Stomach (tissue), 9 donors: ENCODE data around the gene CREB3L1. TPM values are rescaled to one million over a fixed set of nuclear protein-coding genes. Genes with fewer than 3 reads are reported as not detected.
A peak's percentile ranks its signal among the peaks of the same experiment; 100 is the strongest.

Source experiments
- DNase-seq, 2 donors: peaks; one replicate each; pipeline versions ENCODE4 v3.0.0 to v3.0.0-alpha.2; 2013 to 2019
- H3K27ac ChIP-seq, 5 donors: fragments of 200-600 bp in 4 of 5; sonication (generic) in 4 of 5; one replicate each; pipeline ENCODE4 v1.5.1; 2013 to 2019; ENCODE audit warnings: mild to moderate bottlenecking in 1 of 5, moderate library complexity in 1 of 5
- H3K27me3 ChIP-seq, 3 donors: fragments of 200-600 bp; sonication (generic); one replicate each; pipeline ENCODE4 v1.5.1; 2017 to 2019; ENCODE audit warnings: mixed run types in 1 of 3
- H3K36me3 ChIP-seq, 4 donors: fragments of 200-600 bp; sonication (generic); 1 replicate in 3 of 4; 2 replicates in 1 of 4; pipeline ENCODE4 v1.5.1; 2016 to 2019
- H3K4me1 ChIP-seq, 4 donors: fragments of 200-600 bp; sonication (generic); one replicate each; pipeline ENCODE4 v1.5.1; 2016 to 2019
- H3K4me3 ChIP-seq, 4 donors: fragments of 200-600 bp; sonication (generic) in 3 of 4; one replicate each; pipeline ENCODE4 v1.5.1; 2016 to 2019; ENCODE audit warnings: mild to moderate bottlenecking in 1 of 4
- H3K9me3 ChIP-seq, 4 donors: fragments of 200-600 bp; sonication (generic); one replicate each; pipeline ENCODE4 v1.5.1; 2016 to 2019
- EP300 ChIP-seq: sonication (generic); formaldehyde crosslinking; IDR thresholded peaks from one replicate; pipeline ENCODE4 v1.6.1; 2017; ENCODE audit warnings: antibody characterized with exemption
- POLR2A ChIP-seq, 4 donors: fragments of 450-650 bp; IDR thresholded peaks; one replicate each; pipeline ENCODE4 v1.6.1; 2016; ENCODE audit warnings: antibody characterized with exemption in 4 of 4, control low read depth in 2 of 4, mild to moderate bottlenecking in 1 of 4, moderate library complexity in 1 of 4
- POLR2AphosphoS5 ChIP-seq, 3 donors: sonication (generic); formaldehyde crosslinking; IDR thresholded peaks; one replicate each; pipeline ENCODE4 v1.6.1; 2016; ENCODE audit warnings: antibody characterized with exemption in 3 of 3
- WGBS, 5 donors: extraction: QIAGEN DNeasy Blood & Tissue Kit in 3 of 5; methylation state at CpG; one replicate each; pipeline versions ENCODE4 v1.1.5 to v1.1.7; 2013 to 2018; 5-methylcytosine and 5-hydroxymethylcytosine counted together
- intact Hi-C: fragments of 100-400 bp; cut with DNase I; formaldehyde crosslinking; loops from one replicate; pipeline ENCODE4 v1.15.1; 2023; ENCODE audit warnings: low total_unique reads
- polyA plus RNA-seq, 3 donors: library from polyadenylated mRNA; stranded (reverse); fragments of 200-250 nt; gene quantifications; one replicate each; pipeline ENCODE4 v1.2.3, GENCODE V29; 2013
- total RNA-seq, 5 donors: library from RNA; depleted of rRNA; stranded (reverse); fragments of >200 nt; gene quantifications; one replicate each; pipeline versions ENCODE4 v1.1.0 to v1.2.3, GENCODE V29; 2014 to 2016
- TF ChIP-seq, protein P1 (sequence below), 7 experiments: fragments of 450-650 bp in 4 of 7; fragments of 200-600 bp in 3 of 7; sonication (generic) in 3 of 7; IDR thresholded peaks; one replicate each; pipeline ENCODE4 v1.5.1; 2016 to 2019; ENCODE audit warnings: antibody characterized with exemption in 7 of 7, control low read depth in 2 of 7, mild to moderate bottlenecking in 1 of 7
- donor health status: healthy with polysubstance abuse.
- donor health status: Bipolar disorder and iron deficiency.
- donor health status: healthy.

Gene CREB3L1
- total and polyA plus RNA-seq, 8 donors = 21.0 to 125 (median 48.4) TPM

DNA sequence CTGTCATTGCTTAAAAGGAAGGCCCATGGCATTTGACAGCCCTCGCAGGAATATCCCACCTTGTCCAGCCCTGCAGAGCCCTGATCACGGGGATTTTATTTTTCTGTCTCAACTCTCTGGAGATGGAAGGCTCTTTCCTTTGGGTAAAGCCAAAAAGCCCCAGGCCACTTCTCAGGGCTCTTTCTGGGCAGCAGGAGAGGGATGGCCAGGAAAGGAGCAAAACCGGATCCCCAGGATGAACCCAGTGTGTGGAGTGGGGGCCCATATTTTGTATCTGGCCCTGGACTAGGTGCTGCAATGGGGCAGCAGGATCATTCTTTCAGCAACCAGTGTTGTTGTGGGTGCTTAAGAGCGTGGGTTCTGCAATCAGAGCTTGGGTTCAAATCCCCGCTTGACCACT is 11.0 kb downstream of the CREB3L1 start:
- Histone ChIP-seq H3K4me3 (no peak overlapping the region), H3K4me1 (peaks cover 41 to 81% (median 60%) of the 10 kb centered on the region in 4 donors), H3K27me3 (no peaks in the 10 kb centered on the region), H3K36me3 (peaks cover 0 to 13% (median 4%) of the 10 kb centered on the region in 4 donors), H3K27ac (no peak overlapping the region), H3K9me3 (no peaks in the 10 kb centered on the region)
- TF ChIP-seq, protein P1, sequence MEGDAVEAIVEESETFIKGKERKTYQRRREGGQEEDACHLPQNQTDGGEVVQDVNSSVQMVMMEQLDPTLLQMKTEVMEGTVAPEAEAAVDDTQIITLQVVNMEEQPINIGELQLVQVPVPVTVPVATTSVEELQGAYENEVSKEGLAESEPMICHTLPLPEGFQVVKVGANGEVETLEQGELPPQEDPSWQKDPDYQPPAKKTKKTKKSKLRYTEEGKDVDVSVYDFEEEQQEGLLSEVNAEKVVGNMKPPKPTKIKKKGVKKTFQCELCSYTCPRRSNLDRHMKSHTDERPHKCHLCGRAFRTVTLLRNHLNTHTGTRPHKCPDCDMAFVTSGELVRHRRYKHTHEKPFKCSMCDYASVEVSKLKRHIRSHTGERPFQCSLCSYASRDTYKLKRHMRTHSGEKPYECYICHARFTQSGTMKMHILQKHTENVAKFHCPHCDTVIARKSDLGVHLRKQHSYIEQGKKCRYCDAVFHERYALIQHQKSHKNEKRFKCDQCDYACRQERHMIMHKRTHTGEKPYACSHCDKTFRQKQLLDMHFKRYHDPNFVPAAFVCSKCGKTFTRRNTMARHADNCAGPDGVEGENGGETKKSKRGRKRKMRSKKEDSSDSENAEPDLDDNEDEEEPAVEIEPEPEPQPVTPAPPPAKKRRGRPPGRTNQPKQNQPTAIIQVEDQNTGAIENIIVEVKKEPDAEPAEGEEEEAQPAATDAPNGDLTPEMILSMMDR (IDR thresholded peaks at IDR 0.05) = no peak
- no peak for TF ChIP-seq EP300
- TF ChIP-seq POLR2A (IDR thresholded peaks at IDR 0.05) = no peak
- TF ChIP-seq POLR2AphosphoS5 (IDR thresholded peaks at IDR 0.05) = no peak
- intact Hi-C loops = no loop called here
- 84 to 92% (median 91%) methylated on average over 5 of the region's 5 CpGs for WGBS, 5 donors
- DNase-seq = no peak

DNA sequence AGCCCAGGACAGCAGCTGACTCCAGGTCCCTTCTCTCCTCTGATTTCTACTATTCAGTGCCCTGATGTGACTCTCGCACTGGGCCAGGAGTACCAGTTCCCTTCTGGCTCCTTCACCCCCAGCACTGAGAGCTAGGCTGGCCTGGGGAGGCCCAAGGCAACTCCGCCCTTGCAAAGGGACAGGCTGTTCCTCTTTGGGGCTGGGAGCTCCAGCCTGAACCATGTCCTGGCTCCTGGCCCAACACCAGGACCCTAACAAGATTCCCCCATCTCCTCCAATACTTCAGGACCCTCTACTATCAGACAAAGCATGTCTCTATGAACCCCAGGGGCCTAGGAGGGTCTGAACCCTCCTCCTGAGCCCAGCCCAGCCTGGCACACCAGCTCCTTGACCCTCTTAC is 12.5 kb downstream of the CREB3L1 start:
- no peak for TF ChIP-seq POLR2A (IDR thresholded peaks at IDR 0.05)
- no peak for TF ChIP-seq EP300
- no peak for TF ChIP-seq POLR2AphosphoS5 (IDR thresholded peaks at IDR 0.05)
- TF ChIP-seq, protein P1 (IDR thresholded peaks at IDR 0.05) = no peak
- no peaks in the 10 kb centered on the region for H3K9me3 ChIP-seq
- H3K4me3 ChIP-seq = no peak overlapping the region
- DNase-seq = no peak
- peaks cover 0 to 9% (median 4%) of the 10 kb centered on the region in 4 donors for H3K36me3 ChIP-seq
- H3K27me3 ChIP-seq = no peaks in the 10 kb centered on the region
- WGBS, 5 donors = 52 to 88% (median 58%) methylated on average over 2 of the region's 2 CpGs
- H3K4me1 ChIP-seq = peaks cover 51 to 85% (median 72%) of the 10 kb centered on the region in 4 donors
- peak overlapping the region in 4 of 5 donors; percentile 15 to 76 (median 68) for H3K27ac ChIP-seq
- intact Hi-C loops = no loop called here

DNA sequence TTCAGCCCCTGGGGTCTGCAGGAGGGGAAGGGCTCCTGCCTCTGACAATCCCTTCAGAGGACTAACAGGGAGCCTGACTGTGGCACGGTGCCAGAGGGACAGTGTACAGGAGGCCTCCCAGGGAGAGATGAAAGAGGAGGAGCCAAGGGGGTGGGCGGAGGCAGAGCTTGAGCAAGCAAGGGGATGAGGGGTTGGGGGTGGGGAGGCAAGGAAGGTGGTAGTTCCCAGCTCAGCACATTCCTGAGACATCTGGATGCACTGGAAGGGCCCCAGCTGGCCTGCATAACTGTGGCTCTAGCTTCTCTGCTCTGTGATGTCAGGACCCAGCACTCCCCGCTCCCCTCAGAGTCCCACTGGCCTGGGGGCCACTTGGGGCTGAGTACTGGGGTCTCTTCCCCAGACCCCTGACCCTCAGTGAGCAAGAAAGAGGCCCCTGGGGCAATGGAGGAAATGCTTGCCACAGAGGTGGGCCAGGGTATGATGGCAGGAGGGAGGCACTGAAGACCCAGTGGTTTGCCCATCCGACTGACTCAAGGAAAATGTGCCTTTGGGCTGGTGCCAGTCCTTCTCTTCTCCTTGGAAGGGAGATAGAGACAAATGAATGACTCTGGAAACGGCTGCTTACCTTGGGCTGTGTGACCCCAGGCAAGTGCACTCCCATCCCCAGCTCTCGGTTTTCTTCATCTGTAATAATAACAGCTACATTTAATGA is 13.3 kb downstream of the CREB3L1 start:
- TF ChIP-seq POLR2AphosphoS5 (IDR thresholded peaks at IDR 0.05) (no peak), EP300 (no peak), POLR2A (IDR thresholded peaks at IDR 0.05) (no peak)
- TF ChIP-seq, protein P1 (IDR thresholded peaks at IDR 0.05) = no peak
- Histone ChIP-seq H3K4me3 (no peak overlapping the region), H3K27me3 (peaks cover 0 to 4% (median 0%) of the 10 kb centered on the region in 3 donors), H3K36me3 (peaks cover 0 to 9% (median 4%) of the 10 kb centered on the region in 4 donors), H3K4me1 (peaks cover 56 to 85% (median 72%) of the 10 kb centered on the region in 4 donors), H3K9me3 (no peaks in the 10 kb centered on the region), H3K27ac (peak overlapping the region; percentile 15 to 76 (median 67))
- WGBS, 5 donors = 27 to 55% (median 41%) methylated on average over 6 of the region's 6 CpGs
- peak; percentile 79 to 95 for DNase-seq
- intact Hi-C loops = no loop called here

DNA sequence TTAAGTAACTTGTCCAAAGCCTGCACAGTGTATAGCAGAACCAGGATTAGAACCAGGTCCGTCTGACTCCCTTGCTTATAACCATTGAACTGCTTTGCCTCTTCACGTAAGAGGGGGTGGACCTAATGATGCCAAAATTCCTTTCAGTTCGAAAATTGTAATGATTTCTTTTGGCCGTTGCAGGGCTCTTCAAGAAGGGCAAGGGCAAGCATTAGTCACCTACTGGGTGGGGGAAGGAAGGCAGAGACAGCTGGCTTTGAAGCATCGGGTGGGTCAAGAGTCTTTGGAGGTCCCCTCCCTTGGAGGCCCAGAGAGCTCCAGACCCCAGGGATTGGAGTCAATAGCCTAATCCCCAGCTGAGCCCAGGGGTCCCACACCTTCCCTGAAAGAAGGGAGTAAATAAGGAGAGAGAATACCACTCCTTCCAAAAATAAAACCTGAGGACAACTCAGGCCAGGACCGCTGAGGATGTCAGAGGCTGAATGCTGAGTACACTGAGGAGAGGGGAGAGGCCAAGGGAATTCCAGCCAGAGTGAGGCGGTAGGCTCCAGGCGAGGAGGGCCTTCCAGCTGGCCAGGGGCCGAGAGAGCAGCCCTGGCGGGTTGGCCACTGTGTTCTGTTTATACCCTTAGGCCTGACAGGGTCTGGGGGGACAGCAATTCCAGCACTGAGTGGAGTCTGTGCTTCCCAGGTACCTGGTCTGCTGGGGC is 14.1 kb downstream of the CREB3L1 start:
- 29 to 47% (median 38%) methylated on average over 10 of the region's 10 CpGs for WGBS, 5 donors
- peak overlapping the region; percentile 54 to 76 (median 67) for H3K27ac ChIP-seq
- H3K9me3 ChIP-seq = no peaks in the 10 kb centered on the region
- peak; percentile 50 to 60 for DNase-seq
- peaks cover 0 to 13% (median 0%) of the 10 kb centered on the region in 3 donors for H3K27me3 ChIP-seq
- TF ChIP-seq POLR2A (IDR thresholded peaks at IDR 0.05) (no peak), EP300 (no peak), POLR2AphosphoS5 (IDR thresholded peaks at IDR 0.05) (no peak)
- TF ChIP-seq, protein P1 (IDR thresholded peaks at IDR 0.05) = no peak
- peaks cover 64 to 85% (median 74%) of the 10 kb centered on the region in 4 donors for H3K4me1 ChIP-seq
- intact Hi-C loops = no loop called here
- no peak overlapping the region for H3K4me3 ChIP-seq
- peaks cover 0 to 9% (median 4%) of the 10 kb centered on the region in 4 donors for H3K36me3 ChIP-seq
